Smooth muscle cell (in vitro differentiated cells): ENCODE data around the gene HRCT1. TPM values are rescaled to one million over a fixed set of nuclear protein-coding genes. Genes with fewer than 3 reads are reported as not detected.

ENCODE experiments used
- DNase-seq: peaks from one replicate; lab custom pipeline; 2025; ENCODE audit not compliant: unreplicated experiment; lab: John Stamatoyannopoulos, UW
- H2AFZ ChIP-seq: fragments of 200-600 bp; sonication (generic); 2 replicates; pipeline ENCODE4 v1.6.0; 2016; ENCODE audit warnings: antibody characterized with exemption, low read depth, mild to moderate bottlenecking
- H3F3A ChIP-seq: fragments of 200-600 bp; sonication (generic); 2 replicates; pipeline ENCODE4 v1.6.0; 2017; ENCODE audit warnings: antibody characterized with exemption, low read depth
- H3K27ac ChIP-seq: fragments of 200-600 bp; sonication (generic); 2 replicates; pipeline ENCODE4 v1.5.1; 2016; ENCODE audit warnings: low read depth, mild to moderate bottlenecking
- H3K27me3 ChIP-seq: fragments of 200-600 bp; sonication (generic); 2 replicates; pipeline ENCODE4 v1.6.1; 2016; ENCODE audit warnings: low read depth, mild to moderate bottlenecking
- H3K36me3 ChIP-seq: fragments of 200-600 bp; sonication (generic); 2 replicates; pipeline ENCODE4 v1.5.1; 2016; ENCODE audit warnings: low read depth
- H3K4me1 ChIP-seq: fragments of 200-600 bp; sonication (generic); 2 replicates; pipeline ENCODE4 v1.5.1; 2016; ENCODE audit warnings: low read depth
- H3K4me2 ChIP-seq: fragments of 200-600 bp; sonication (generic); 2 replicates; pipeline ENCODE4 v1.6.0; 2016; ENCODE audit warnings: mild to moderate bottlenecking
- H3K4me3 ChIP-seq: fragments of 200-600 bp; sonication (generic); 2 replicates; pipeline ENCODE4 v1.5.1; 2016; ENCODE audit warnings: mild to moderate bottlenecking
- H3K79me2 ChIP-seq: fragments of 200-600 bp; sonication (generic); 2 replicates; pipeline ENCODE4 v1.6.0; 2016; ENCODE audit warnings: low read depth, mild to moderate bottlenecking
- H3K9ac ChIP-seq: fragments of 200-600 bp; sonication (generic); 2 replicates; pipeline ENCODE4 v1.6.0; 2016; ENCODE audit warnings: low read depth
- H3K9me3 ChIP-seq: fragments of 200-600 bp; sonication (generic); replicated peaks from 2 replicates; pipeline ENCODE4 v1.5.1; 2016; ENCODE audit warnings: low read depth
- H4K20me1 ChIP-seq: fragments of 200-600 bp; sonication (generic); 2 replicates; pipeline ENCODE4 v1.6.0; 2016; ENCODE audit warnings: low read depth
- CTCF ChIP-seq: fragments of 200-600 bp; sonication (generic); IDR thresholded peaks from 2 replicates; pipeline ENCODE4 v1.5.1; 2017; ENCODE audit warnings: borderline replicate concordance, mild to moderate bottlenecking, antibody characterized with exemption; ENCODE audit not compliant: insufficient read depth, poor library complexity, severe bottlenecking
- WGBS: methylation state at CpG from one replicate; pipeline ENCODE4 v1.1.7; 2016; ENCODE audit warnings: low lambda C conversion rate; 5-methylcytosine and 5-hydroxymethylcytosine counted together
- polyA plus RNA-seq: library from polyadenylated mRNA; unstranded; fragments of >200 nt; fragmentation: Nextera tagmentation; extraction: Ambion mirVana; gene quantifications from 2 replicates; pipeline ENCODE4 v1.2.1, GENCODE V29; 2016
- total RNA-seq: library from RNA; depleted of rRNA; stranded (reverse); fragments of >200 nt; gene quantifications from 2 replicates; pipeline ENCODE4 v1.2.3, GENCODE V29; 2014

Gene HRCT1
- total and polyA plus RNA-seq, 2 experiments from 2014 or later = 0.45 TPM; not detected in 1

GRCh38 chr9:35935261-35935660 is 29.3 kb downstream of the HRCT1 start:
- H3K36me3 ChIP-seq = no peaks in the 10 kb centered on the region
- H3K4me3 ChIP-seq = no peak overlapping the region
- no peak overlapping the region for H3K27ac ChIP-seq
- no peaks in the 10 kb centered on the region for H3K27me3 ChIP-seq
- no peaks in the 10 kb centered on the region for H3K4me1 ChIP-seq
- no peaks in the 10 kb centered on the region for H3F3A ChIP-seq
- H3K9me3 ChIP-seq = no peaks in the 10 kb centered on the region
- H2AFZ ChIP-seq = no peak overlapping the region
- H3K4me2 ChIP-seq = no peak overlapping the region
- H3K79me2 ChIP-seq = no peaks in the 10 kb centered on the region
- DNase-seq = no peak
- TF ChIP-seq CTCF = no peak
- H3K9ac ChIP-seq = no peak overlapping the region
- no peaks in the 10 kb centered on the region for H4K20me1 ChIP-seq
- 75% methylated on average over 4 of the region's 4 CpGs for WGBS

GRCh38 chr9:35935755-35936509 is 29.9 kb downstream of the HRCT1 start:
- Histone ChIP-seq H3K9ac (no peak overlapping the region), H2AFZ (no peak overlapping the region), H3K36me3 (no peaks in the 10 kb centered on the region), H3K4me3 (no peak overlapping the region), H3F3A (no peaks in the 10 kb centered on the region), H4K20me1 (no peaks in the 10 kb centered on the region), H3K79me2 (no peaks in the 10 kb centered on the region), H3K27me3 (no peaks in the 10 kb centered on the region), H3K4me2 (no peak overlapping the region), H3K4me1 (no peaks in the 10 kb centered on the region), H3K27ac (peak overlapping the region; percentile 8), H3K9me3 (no peaks in the 10 kb centered on the region)
- TF ChIP-seq CTCF = no peak
- DNase-seq = no peak
- 61% methylated on average over 7 of the region's 7 CpGs for WGBS

- H2AFZ ChIP-seq = no peak overlapping the region
- no peak overlapping the region for H3K4me3 ChIP-seq
- no peak for TF ChIP-seq CTCF
- no peak for DNase-seq
- H3K79me2 ChIP-seq = no peaks in the 10 kb centered on the region
- no peaks in the 10 kb centered on the region for H3K9me3 ChIP-seq
- no peak overlapping the region for H3K4me2 ChIP-seq
- WGBS = 60% methylated on average over 2 of the region's 2 CpGs
- H3K27ac ChIP-seq = no peak overlapping the region
- H4K20me1 ChIP-seq = no peaks in the 10 kb centered on the region
- H3K27me3 ChIP-seq = no peaks in the 10 kb centered on the region
- H3K4me1 ChIP-seq = no peaks in the 10 kb centered on the region
- no peaks in the 10 kb centered on the region for H3K36me3 ChIP-seq
- H3K9ac ChIP-seq = no peak overlapping the region
- H3F3A ChIP-seq = no peaks in the 10 kb centered on the region
These were observed 31.2 kb downstream of the HRCT1 start for GRCh38 chr9:35937227-35937626.
